ENCODE results near the gene HACD2.

Gene HACD2

DNA sequence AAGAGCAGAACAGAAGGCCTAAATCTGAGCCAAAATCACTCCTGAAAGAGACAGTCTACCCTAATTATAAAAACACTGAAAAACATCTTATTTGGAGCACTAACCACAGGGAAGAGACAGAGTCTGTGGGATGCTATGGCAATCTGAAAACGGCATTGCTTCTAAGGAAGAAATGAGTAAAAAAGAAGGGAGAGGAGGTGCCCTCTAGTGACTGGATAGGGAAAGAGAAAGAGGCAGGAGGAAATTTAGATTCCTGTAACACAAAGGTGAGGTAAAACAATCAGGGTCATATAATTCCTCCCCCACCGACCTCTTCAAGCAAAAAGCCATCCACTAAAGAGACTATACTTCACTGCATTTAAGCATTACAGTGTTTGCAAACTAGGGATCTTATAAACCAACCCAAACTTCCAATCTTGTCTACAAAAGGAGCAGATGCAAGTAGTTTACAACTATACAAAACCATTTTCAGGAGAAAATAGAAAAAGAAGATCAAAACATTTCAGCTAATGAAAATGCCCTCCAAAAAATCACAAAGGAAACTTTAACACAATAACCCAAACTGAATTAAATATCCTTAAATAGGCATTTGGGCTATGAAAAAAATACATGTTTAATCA is 32.6 kb downstream of the HACD2 start:
- no peak overlapping the region for H3K4me3 ChIP-seq (ENCODE audit: low read depth, low read length)
- peak; percentile 70 for TF ChIP-seq CTCF (IDR thresholded peaks at IDR 0.05; ENCODE audit: low read depth, low read length, missing control alignments)
- no peak for DNase-seq (ENCODE audit: low read depth)
- in situ Hi-C loops (cut with HindIII; ENCODE audit: low sequenced_read_pairs): loop anchor here (25.0 kb wide), 1 partner anchor 215 kb away; no protein-coding TSS in a partner anchor

DNA sequence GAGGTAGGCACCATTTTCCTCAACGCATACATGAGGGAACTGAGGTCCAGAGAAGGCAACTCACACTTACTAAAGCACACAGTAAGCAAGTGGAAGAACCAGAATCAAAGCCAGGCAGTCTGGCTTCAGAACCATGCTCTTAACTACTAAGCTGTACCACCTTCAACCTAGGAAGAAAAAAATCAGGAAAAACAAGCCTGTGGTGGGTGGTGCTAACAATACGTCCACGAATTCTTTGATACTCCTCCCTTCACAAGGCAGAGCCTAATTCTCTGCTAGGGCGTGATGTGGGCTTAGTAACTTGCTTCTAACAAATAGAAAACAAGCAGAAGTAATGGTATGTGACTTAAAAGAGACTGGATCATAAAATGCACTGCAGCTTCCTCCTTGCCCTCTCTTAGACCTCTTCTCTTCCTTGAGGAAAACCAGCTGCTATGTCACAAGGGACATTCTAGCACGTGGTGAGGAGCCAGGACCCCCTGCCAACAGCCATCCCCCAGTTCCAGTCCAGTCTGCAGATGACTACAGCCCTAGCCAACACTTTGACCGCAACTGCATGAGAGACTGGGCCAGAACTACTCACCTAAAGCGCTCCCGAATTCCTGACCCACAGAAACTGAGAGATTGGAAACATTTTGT is 36.9 kb downstream of the HACD2 start:
- in situ Hi-C loops (cut with HindIII; ENCODE audit: low sequenced_read_pairs): no loop called here
- no peak for DNase-seq (ENCODE audit: low read depth)
- H3K4me3 ChIP-seq (ENCODE audit: low read depth, low read length): no peak overlapping the region
- no peak for TF ChIP-seq CTCF (IDR thresholded peaks at IDR 0.05; ENCODE audit: low read depth, low read length, missing control alignments)

GRCh38 chr3:123546133-123546755 is 38.6 kb downstream of the HACD2 start:
- TF ChIP-seq CTCF (IDR thresholded peaks at IDR 0.05; ENCODE audit: low read depth, low read length, missing control alignments): no peak
- in situ Hi-C loops (cut with HindIII; ENCODE audit: low sequenced_read_pairs): no loop called here
- no peak overlapping the region for H3K4me3 ChIP-seq (ENCODE audit: low read depth, low read length)
- DNase-seq (ENCODE audit: low read depth): peak; percentile 26

- no peak for DNase-seq (ENCODE audit: low read depth)
- H3K4me3 ChIP-seq (ENCODE audit: low read depth, low read length): no peak overlapping the region
- no peak for TF ChIP-seq CTCF (IDR thresholded peaks at IDR 0.05; ENCODE audit: low read depth, low read length, missing control alignments)
- in situ Hi-C loops (cut with HindIII; ENCODE audit: low sequenced_read_pairs): no loop called here
Measured at GRCh38 chr3:123543950-123544349, 40.9 kb downstream of the HACD2 start.

- no peak for DNase-seq (ENCODE audit: low read depth)
- in situ Hi-C loops (cut with HindIII; ENCODE audit: low sequenced_read_pairs): no loop called here
- no peak for TF ChIP-seq CTCF (IDR thresholded peaks at IDR 0.05; ENCODE audit: low read depth, low read length, missing control alignments)
- H3K4me3 ChIP-seq (ENCODE audit: low read depth, low read length): no peak overlapping the region
Measured at GRCh38 chr3:123540285-123540684, 44.6 kb downstream of the HACD2 start.

GRCh38 chr3:123536153-123536895 is 48.5 kb downstream of the HACD2 start:
- H3K4me3 ChIP-seq (ENCODE audit: low read depth, low read length): no peak overlapping the region
- DNase-seq (ENCODE audit: low read depth): no peak
- no peak for TF ChIP-seq CTCF (IDR thresholded peaks at IDR 0.05; ENCODE audit: low read depth, low read length, missing control alignments)
- in situ Hi-C loops (cut with HindIII; ENCODE audit: low sequenced_read_pairs): no loop called here

All from astrocyte of the cerebellum (primary cell).